Uterus (tissue), 2 donors: ENCODE measurements around the gene PABPN1L.

ENCODE experiments used
- CTCF ChIP-seq, 4 experiments: fragments of 200-600 bp in 2 of 4; fragments of 450-650 bp in 2 of 4; sonication (generic) in 2 of 4; IDR thresholded peaks; one replicate each; pipeline ENCODE4 v1.5.1; 2016 to 2019; ENCODE audit warnings: antibody characterized with exemption in 4 of 4, mild to moderate bottlenecking in 2 of 4, moderate library complexity in 1 of 4
- POLR2A ChIP-seq, 2 donors: fragments of 450-650 bp; IDR thresholded peaks; one replicate each; pipeline ENCODE4 v1.6.1; 2016; ENCODE audit warnings: antibody characterized with exemption in 2 of 2, mild to moderate bottlenecking in 1 of 2, moderate library complexity in 1 of 2

GRCh38 chr16:88856122-88856827, 10.2 kb downstream of the PABPN1L start:
- no peak for TF ChIP-seq POLR2A (IDR thresholded peaks at IDR 0.05)
- TF ChIP-seq CTCF (IDR thresholded peaks at IDR 0.05): no peak
